GF-D8 (cell line): ENCODE measurements around the gene CDH13.

ENCODE experiments used
- DNase-seq: peaks from one replicate; lab custom pipeline; 2025; lab: John Stamatoyannopoulos, UW

CDH13 gene

GRCh38 chr16:83356266-83356665 lies 729.5 kb downstream of the CDH13 start:
- no peak for DNase-seq

- no peak for DNase-seq
Observed at GRCh38 chr16:83356986-83357385, 730.2 kb downstream of the CDH13 start.

DNA sequence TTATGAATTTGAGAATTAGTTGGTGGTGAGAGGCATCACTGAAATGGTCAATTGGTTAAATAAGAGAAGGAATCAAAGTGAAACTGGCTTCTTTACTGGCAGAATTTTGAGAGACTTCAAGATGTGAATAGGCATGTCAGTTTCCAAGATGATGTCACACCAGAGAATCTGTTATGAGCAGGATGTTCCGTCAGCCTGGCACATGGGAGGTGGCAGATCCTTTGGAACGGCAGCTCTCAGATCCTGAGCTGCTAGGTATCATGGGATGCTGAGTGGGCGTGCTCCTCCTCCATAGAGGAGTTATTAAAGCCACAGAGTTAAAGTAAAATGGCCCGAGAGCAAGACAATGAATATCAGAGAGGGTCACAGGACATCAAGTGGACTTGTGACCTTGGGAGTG lies 736.8 kb downstream of the CDH13 start:
- no peak for DNase-seq

- DNase-seq = no peak
Observed at GRCh38 chr16:83365166-83365565, 738.4 kb downstream of the CDH13 start.

DNA sequence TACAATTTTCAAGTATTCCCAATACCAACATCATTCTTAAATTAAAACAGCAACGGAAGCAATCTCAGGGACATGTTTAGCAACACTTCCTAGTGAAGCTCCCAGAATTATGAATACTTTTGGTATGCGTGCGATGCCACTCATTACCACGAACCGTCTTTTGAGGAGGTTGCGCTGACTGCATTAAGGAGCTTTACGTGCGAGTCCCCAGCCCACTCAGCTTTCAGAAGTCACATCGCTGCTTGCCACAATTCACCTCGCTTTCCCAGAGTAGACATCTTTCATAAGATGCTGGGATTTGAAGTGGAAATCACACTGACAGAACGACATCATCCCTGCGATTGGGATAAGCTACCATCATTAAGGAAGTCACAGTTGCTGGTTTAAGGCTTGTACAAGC lies 739.5 kb downstream of the CDH13 start:
- DNase-seq = no peak

- no peak for DNase-seq
Observed at GRCh38 chr16:83374979-83375378, 748.2 kb downstream of the CDH13 start.

GRCh38 chr16:83389751-83390150 lies 763.0 kb downstream of the CDH13 start:
- DNase-seq = no peak

DNA sequence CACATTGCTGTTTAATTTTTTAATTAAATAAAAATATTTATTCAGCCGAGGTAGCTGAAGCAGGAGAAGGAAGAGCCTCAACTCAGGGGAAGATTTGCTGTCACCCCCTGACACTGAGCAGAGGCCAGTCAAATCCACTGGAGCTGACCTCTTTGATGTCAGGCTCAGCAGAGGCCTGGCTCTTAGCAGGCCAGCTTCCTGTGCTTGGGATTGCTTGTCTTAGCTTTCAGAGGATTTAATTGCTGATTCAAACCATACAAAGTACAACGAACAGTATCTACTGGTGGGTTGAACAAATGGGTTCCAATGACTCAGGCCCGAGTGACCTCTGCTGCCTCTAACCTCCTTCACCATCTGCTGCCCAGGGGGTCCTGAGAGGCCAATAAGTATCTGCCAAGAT lies 764.0 kb downstream of the CDH13 start:
- DNase-seq = no peak

- no peak for DNase-seq
Observed at GRCh38 chr16:83392743-83393142, 766.0 kb downstream of the CDH13 start.

DNA sequence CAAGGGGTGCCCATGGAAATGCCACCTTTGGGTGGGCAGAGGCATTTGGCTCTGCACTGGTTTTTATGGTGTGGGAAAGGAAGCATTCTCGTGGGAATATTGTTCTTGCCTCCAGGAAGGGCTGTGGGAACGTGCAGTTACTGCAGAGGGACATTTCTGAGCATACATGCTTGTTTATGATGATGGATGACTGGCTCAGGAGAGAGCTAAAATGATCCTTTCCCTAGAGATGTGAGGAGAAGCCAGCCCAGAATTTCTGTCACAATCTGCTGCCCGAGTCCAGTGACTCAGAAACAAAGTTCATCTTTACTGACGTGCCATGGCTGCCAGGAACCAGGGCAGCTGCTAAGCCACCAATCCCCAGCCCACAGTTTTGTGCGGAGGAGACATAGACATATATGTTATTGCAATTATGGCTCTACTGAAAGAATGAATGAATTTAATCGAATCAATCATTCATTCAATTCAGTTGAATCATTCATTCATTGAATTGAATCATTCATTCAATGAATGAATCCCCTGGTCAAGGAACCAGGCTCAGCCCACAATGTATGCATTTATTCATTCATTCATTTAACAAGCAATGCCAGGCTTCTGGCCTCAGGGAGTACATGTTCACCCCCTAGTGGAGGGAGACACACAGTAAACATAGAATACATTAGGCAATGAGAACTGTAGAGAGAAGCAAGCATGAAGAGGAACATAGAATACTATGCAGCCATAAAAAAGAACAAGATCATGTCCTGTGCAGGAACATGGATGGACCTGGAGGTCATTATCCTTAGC lies 766.6 kb downstream of the CDH13 start:
- no peak for DNase-seq

GRCh38 chr16:83397601-83398291 lies 771.0 kb downstream of the CDH13 start:
- no peak for DNase-seq

- DNase-seq = no peak
Observed at GRCh38 chr16:83400234-83400633, 773.5 kb downstream of the CDH13 start.

DNA sequence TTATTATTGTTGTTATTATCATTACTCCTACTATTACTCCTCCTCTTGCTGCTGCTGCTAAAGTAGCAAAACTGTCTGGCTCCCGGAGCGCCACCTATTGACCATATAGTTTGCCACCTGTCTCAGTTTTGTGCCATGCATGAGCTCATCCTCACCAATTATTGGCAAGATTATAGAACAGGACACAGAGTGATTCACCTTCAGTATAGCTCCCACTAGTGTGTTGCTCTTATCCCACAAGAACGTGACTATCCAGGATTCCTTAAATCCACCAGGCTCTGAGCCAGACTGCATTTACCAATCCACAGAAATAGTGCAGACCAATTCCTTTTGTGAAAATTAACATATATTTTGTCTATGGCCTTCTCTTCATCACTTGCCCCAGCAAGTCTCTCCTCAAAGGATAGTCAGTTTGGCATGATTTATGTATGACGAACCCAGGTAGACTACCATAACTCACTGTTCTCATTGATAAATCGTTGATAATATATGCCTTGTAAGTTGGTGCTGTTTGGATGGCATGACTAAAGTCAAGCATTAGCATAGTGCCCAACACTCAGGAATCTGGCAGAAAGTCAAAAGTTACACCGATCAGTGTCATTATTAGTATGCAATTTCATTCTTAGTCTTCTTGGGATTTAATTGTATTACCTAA lies 775.5 kb downstream of the CDH13 start:
- no peak for DNase-seq

- no peak for DNase-seq
Observed at GRCh38 chr16:83402967-83403366, 776.2 kb downstream of the CDH13 start.

GRCh38 chr16:83403761-83404160 lies 777.0 kb downstream of the CDH13 start:
- DNase-seq = no peak

- no peak for DNase-seq
Observed at GRCh38 chr16:83404261-83404660, 777.5 kb downstream of the CDH13 start.

DNA sequence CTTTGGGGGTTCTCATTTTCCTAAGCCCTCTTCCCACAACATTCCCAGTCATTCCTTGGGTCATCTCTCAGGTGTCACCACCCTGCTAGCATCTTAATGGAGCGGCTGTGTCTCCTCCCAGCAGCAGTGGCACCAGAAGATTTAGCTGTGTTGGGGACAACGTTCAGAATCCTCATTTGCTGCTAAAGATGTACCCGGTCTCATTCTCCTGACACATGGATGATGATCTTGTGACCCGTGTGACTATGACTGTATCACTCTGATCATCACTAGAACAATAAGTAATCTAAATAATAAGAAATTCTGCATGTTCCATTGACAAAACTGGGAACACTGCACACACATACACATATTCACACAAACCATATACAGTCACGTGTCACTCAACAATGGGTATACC lies 781.2 kb downstream of the CDH13 start:
- no peak for DNase-seq

GRCh38 chr16:83409347-83409746 lies 782.6 kb downstream of the CDH13 start:
- no peak for DNase-seq

DNA sequence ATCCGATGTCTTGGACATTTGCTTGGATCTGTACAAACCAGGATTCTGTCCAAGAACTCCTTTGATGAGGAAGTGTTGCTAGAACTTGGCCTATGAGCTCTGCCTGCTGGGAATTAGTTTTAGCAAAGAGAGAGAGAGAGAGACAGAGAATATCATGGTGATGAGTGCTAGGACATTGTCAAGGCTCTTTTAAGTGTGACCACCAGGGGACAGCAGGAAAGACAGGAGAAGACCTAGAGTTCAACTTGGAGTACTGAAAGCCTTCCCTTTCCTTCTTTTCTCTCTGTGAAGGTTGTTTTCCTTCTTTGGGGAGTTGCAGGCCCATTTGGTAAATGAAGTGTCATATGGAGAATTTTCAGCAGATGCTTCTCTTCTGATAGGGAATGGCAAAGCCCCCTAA lies 791.8 kb downstream of the CDH13 start:
- DNase-seq = no peak

DNA sequence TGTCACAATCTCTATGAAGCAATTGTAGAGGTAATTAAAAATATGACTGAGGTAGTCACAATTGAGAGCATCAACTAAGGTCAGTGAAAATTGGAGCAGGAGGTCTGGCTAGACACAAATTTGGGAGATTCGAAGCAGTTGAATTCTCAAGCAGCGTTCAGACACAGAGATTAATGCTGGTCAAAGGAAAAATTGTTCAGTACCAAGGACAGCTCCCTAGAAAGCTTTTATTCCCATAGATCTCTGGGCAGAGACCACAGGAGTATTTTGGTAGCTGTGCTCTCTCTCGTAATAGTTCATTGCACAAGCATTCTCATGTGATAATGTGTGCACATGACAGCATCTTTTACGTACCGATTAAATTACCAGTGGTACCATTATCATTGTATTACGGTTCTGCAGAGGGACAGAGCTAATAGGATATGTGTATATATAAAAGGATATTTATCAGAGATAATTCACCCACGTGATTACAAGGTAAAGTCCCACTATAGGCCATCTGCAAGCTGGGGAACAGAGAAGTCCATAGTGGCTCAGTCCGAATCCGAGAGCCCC lies 793.5 kb downstream of the CDH13 start:
- DNase-seq = no peak

GRCh38 chr16:83433201-83433600 lies 806.4 kb downstream of the CDH13 start:
- no peak for DNase-seq

DNA sequence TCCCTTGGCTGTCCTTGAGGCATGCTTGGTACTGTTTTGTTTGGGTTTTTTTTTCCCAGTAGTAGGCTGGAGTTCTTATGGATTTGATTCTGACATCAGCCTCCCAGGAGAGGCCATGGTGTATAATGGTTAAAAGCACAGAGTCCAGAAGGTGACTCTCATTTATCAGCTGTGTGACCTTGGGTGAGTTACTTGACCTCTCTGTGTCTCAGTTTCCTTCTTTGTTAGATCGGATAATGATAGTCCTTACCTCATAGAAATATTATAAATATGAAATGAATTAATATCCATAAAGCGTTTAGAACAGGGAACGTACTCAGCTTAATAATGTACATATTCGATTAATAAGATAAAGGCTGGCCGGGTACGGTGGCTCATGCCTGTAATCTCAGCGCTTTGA lies 810.3 kb downstream of the CDH13 start:
- DNase-seq = no peak

DNA sequence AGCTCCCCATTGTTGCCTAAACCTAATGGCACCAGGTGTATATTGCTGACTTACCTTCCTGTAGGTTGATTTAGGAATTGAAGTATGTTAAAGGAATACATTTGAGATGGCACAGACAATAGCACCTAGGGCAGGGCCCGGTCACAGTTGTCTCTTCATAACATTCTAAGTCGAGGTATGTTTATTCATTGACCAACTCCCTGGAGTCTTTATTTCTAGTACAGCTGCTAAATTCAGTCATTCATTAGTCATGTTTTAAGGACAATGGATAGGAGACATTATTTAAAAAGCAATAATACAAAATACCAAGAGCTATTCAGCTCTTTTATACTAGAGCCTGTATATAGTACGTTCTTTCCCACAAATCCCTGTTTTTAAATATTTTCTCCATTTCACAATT lies 811.6 kb downstream of the CDH13 start:
- DNase-seq = no peak
